GM19468 (cell line): ENCODE data around the gene CCNJL.
"Not testable (repeated sequence)": the region's sequence is repeated elsewhere in the genome, so short reads cannot be mapped to it uniquely, and the experiment has no call there.

Source experiments
- ATAC-seq: cut with Tn5 transposase; IDR thresholded peaks from one replicate; pipeline ENCODE4 v1.9.1; 2021; ENCODE audit warnings: mild to moderate bottlenecking, moderate library complexity, moderate number of reproducible peaks; ENCODE audit not compliant: unreplicated experiment; ENCODE audit errors: extremely low read depth

CCNJL gene

GRCh38 chr5:160266752-160267345, 45.5 kb downstream of the CCNJL start:
- no peak for ATAC-seq

- no peak for ATAC-seq
Measured at GRCh38 chr5:160266044-160266443, 46.3 kb downstream of the CCNJL start.

- no peak for ATAC-seq
Measured at GRCh38 chr5:160263326-160263855, 49.0 kb downstream of the CCNJL start.

GRCh38 chr5:160262151-160263074, 50.0 kb downstream of the CCNJL start:
- no peak for ATAC-seq

GRCh38 chr5:160260881-160261815, 51.2 kb downstream of the CCNJL start:
- ATAC-seq = no peak

- no peak for ATAC-seq
Measured at GRCh38 chr5:160260006-160260775, 52.2 kb downstream of the CCNJL start.

GRCh38 chr5:160259341-160259740, 53.0 kb downstream of the CCNJL start:
- ATAC-seq = no peak

- no peak for ATAC-seq
Measured at GRCh38 chr5:160254706-160255105, 57.7 kb downstream of the CCNJL start.

GRCh38 chr5:160253441-160253840, 58.9 kb downstream of the CCNJL start:
- no peak for ATAC-seq

- no peak for ATAC-seq
Measured at GRCh38 chr5:160252916-160253315, 59.4 kb downstream of the CCNJL start.

- ATAC-seq = no peak
Measured at GRCh38 chr5:160251406-160252155, 60.8 kb downstream of the CCNJL start.

GRCh38 chr5:160250826-160251225, 61.5 kb downstream of the CCNJL start:
- ATAC-seq = no peak

- ATAC-seq = no peak
Measured at GRCh38 chr5:160250226-160250625, 62.1 kb downstream of the CCNJL start.

- not testable (repeated sequence) for ATAC-seq
Measured at GRCh38 chr5:160249570-160249969, 62.8 kb downstream of the CCNJL start.

GRCh38 chr5:160245506-160246086, 66.8 kb downstream of the CCNJL start:
- ATAC-seq = no peak

GRCh38 chr5:160242145-160242544, 70.2 kb downstream of the CCNJL start:
- ATAC-seq = no peak

GRCh38 chr5:160240350-160240749, 72.0 kb downstream of the CCNJL start:
- ATAC-seq = no peak

GRCh38 chr5:160237571-160238093, 74.7 kb downstream of the CCNJL start:
- no peak for ATAC-seq
